ENCODE results near the gene ARMC9. TPM values are rescaled to one million over a fixed set of nuclear protein-coding genes. Genes with fewer than 3 reads are reported as not detected.

The ARMC9 gene, protein sequence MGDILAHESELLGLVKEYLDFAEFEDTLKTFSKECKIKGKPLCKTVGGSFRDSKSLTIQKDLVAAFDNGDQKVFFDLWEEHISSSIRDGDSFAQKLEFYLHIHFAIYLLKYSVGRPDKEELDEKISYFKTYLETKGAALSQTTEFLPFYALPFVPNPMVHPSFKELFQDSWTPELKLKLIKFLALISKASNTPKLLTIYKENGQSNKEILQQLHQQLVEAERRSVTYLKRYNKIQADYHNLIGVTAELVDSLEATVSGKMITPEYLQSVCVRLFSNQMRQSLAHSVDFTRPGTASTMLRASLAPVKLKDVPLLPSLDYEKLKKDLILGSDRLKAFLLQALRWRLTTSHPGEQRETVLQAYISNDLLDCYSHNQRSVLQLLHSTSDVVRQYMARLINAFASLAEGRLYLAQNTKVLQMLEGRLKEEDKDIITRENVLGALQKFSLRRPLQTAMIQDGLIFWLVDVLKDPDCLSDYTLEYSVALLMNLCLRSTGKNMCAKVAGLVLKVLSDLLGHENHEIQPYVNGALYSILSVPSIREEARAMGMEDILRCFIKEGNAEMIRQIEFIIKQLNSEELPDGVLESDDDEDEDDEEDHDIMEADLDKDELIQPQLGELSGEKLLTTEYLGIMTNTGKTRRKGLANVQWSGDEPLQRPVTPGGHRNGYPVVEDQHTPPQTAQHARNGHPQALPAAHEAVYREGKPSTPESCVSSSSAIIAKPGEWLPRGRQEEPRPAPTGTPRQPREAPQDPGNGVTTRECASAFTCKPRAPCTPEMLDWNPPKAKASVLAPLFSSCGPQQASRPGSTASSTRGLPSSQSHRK
- total RNA-seq, result 3.9 TPM
- long read RNA-seq, transcript ARMC9-201 (21 exons, 2,300 nt), result major isoform, 5 of 12 reads
- long read RNA-seq, partial matches to known transcripts, result 1 of 12 reads
- long read RNA-seq, other reads (novel, unspliced or antisense), result 6 of 12 reads

- intact Hi-C loops (cut with DNase I), result loop anchor here (5.0 kb wide), 1 partner anchor 141 kb away; the partner anchor contains the start of gene PSMD1
- peak; percentile 89 for DNase-seq (ENCODE audit: low spot score)
Observed at GRCh38 chr2:231198291-231199173, at the start of gene ARMC9. TSS of gene ARMC9 (plus strand) at chr2:231198631. CDS start at chr2:231206239, 7,608 bp downstream.

DNA sequence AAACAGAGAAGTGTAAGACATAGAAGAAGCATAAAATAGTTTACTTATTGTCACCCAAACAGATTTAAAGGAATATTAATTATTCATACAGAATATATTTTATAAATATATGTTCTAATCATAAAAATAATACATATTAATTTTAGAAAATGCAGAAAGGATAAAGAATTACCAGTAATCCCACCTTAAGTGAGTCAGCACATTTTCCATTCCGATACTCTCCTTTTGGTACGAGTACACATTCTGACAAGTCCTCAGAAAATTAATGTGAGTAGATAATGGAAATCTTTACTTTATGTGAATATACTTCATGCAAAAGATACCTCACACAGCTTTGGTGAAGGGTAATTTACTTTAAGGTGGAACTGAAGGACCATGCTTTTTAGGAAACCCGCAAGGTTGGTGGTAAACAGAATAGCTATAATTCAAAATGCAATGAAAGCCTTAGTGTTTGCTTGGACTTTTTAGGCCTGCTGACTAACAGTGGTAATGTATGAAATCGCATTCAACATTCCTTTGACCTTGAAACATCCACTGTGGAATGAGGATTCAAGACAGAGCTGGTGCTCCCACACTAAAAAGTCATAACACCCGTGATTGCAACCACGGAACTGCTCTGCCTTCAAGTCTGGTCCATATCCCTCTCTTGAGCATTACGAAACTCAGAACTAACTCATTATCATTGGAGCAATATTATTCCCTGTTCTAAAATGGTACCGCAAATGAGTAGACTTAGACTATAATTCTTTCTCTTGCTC lies 45.5 kb upstream of the ARMC9 start:
- intact Hi-C loops (cut with DNase I), result loop anchor here (5.0 kb wide), 1 partner anchor 36 kb away; no protein-coding TSS in a partner anchor
- DNase-seq (ENCODE audit: low spot score), result no peak

- intact Hi-C loops (cut with DNase I), result no loop called here
- DNase-seq (ENCODE audit: low spot score), result no peak
Observed at GRCh38 chr2:231159306-231159705, 39.1 kb upstream of the ARMC9 start.

DNA sequence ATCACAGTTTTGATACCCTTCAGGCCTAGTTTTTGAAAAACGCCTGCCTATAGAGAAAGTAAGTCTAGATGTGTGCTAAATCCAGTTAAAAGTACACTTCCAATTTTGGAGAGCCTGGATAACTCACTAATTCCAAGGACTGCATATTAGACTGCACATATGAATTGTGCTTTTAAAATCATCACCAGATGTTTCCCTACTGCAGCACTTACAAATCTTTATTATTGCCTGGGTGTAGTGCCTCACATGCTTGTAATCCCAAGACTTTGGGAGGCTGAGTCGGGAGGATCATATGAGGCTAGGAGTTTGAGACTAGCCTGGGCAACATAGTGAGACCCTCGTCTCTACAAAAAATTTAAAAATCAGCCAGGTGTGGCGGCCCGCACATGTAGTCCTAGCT lies 37.7 kb upstream of the ARMC9 start:
- DNase-seq (ENCODE audit: low spot score), result no peak

GRCh38 chr2:231161252-231161839 lies 37.1 kb upstream of the ARMC9 start:
- DNase-seq (ENCODE audit: low spot score), result no peak

More for the DNA sequence above, 37.7 kb upstream of the ARMC9 start:
- intact Hi-C loops (cut with DNase I), result no loop called here

DNA sequence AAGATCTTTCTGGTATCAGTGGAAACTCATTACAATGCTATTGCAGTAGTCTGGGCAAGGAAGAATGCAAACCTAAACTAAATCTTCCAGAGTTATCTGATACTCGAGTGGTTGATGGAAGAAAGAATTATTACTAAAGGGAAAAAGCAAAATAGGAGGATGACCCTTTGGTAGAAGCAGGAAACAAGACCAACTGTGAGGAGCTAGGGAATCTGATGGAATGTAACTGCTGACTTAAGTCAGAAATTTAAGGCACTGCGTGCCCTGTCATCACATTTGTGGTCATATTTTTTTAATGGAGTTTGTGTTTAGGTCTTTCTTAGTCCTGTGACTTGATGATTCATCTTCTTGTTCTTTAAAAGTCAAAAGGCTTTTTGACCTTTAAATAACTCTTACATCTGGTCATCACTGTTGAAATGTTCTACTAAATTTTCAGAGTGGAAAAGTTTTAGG lies 36.5 kb upstream of the ARMC9 start:
- intact Hi-C loops (cut with DNase I), result no loop called here
- no peak for DNase-seq (ENCODE audit: low spot score)

More at GRCh38 chr2:231161252-231161839, 37.1 kb upstream of the ARMC9 start:
- intact Hi-C loops (cut with DNase I), result no loop called here

DNA sequence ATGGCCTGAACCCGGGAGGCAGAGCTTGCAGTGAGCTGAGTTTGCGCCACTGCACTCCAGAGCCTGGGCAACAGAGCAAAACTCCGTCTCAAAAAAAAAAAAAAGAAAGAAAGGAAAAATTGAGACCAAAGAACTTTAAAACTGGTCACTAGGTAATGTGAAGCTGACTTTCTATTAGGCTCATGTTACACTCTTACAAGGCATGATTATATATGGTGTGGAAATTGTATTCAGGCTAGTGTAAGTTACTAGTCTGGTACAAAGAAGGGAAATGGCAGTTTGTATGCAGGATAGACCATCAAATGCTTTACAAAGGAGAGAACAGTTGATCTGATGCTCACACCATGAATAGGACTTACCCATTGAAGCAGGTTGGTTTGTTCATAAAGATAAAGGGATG lies 35.4 kb upstream of the ARMC9 start:
- no peak for DNase-seq (ENCODE audit: low spot score)
- intact Hi-C loops (cut with DNase I), result loop anchor here (1.0 kb wide), 1 partner anchor 14 kb away; no protein-coding TSS in a partner anchor

GRCh38 chr2:231163414-231164095 lies 34.9 kb upstream of the ARMC9 start:
- no peak for DNase-seq (ENCODE audit: low spot score)
- intact Hi-C loops (cut with DNase I), result loop anchor here (1.0 kb wide), 1 partner anchor 14 kb away; no protein-coding TSS in a partner anchor

DNA sequence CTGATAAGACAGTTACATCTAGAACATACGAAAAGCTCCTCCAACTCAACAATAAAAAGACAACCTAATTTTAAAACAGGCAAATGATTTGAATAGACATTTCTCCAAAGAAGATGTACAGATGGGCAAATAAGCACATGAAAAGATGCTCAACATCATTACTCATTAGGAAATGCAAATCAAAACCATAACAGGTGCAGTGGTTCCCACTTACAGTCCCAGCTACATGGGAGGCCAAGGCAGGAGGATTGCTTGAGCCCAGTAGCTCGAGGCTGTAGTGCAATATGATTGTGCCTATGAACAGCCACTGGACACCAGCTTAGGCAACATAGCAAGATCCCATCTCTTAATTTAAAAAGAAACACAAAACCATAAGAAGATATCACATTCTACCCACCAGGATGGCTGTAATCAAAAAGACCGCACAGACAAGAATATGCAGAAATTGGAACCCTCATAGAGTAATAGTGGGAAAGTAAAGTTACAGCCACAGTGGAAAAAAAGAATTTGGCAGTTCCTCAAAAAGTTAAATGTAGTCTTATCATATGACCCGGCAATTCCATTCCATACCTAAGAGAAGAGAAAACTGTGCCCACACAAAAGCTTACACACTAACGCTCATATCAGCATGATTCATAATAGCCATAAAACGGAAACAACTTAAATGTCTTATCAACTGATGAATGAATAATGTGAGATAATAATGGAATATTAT lies 30.5 kb upstream of the ARMC9 start:
- no peak for DNase-seq (ENCODE audit: low spot score)
- intact Hi-C loops (cut with DNase I), result no loop called here

GRCh38 chr2:231168460-231169139 lies 29.8 kb upstream of the ARMC9 start:
- DNase-seq (ENCODE audit: low spot score), result no peak
- intact Hi-C loops (cut with DNase I), result no loop called here

DNA sequence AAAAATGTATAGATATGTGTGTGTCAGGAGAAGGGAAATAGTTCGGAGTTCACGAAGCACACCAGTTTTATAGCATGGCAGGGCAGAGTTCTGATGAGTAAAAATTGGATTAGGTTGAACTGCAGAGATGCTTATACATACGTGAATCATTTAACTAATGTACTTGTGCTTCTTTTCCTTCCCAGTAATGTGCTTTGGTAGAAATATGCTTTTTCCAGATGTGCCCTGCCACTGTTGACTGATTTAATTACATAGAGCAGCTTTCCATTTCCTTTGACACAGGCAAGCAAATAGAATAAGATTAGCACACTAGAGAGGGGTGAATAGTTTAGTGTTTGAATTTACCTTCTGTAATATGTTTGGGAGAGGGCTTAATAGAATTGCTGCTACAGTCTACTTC lies 28.9 kb upstream of the ARMC9 start:
- intact Hi-C loops (cut with DNase I), result no loop called here
- DNase-seq (ENCODE audit: low spot score), result no peak

- intact Hi-C loops (cut with DNase I), result no loop called here
- DNase-seq (ENCODE audit: low spot score), result no peak
Observed at GRCh38 chr2:231170055-231170454, 28.4 kb upstream of the ARMC9 start.

DNA sequence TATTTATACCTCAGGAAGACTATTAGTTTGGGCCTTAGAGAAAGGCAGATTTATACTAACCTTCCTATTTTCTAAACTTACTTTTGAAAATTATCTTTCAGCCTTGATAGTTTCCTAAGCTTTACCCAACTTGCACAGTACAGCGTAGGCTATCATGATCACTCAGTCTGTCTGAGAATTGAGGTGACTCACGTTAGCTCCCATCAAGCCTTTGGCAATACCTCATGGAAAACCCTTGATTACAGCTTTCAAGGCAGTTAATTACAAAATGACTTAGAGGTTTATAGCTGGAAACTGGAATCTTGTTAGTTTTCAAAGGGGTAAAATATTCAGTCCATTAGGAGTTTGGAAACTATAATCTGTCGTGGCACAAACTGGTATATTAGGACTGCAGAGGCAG lies 26.4 kb upstream of the ARMC9 start:
- DNase-seq (ENCODE audit: low spot score), result no peak
- intact Hi-C loops (cut with DNase I), result no loop called here

GRCh38 chr2:231174211-231174651 lies 24.2 kb upstream of the ARMC9 start:
- no peak for DNase-seq (ENCODE audit: low spot score)
- intact Hi-C loops (cut with DNase I), result no loop called here

DNA sequence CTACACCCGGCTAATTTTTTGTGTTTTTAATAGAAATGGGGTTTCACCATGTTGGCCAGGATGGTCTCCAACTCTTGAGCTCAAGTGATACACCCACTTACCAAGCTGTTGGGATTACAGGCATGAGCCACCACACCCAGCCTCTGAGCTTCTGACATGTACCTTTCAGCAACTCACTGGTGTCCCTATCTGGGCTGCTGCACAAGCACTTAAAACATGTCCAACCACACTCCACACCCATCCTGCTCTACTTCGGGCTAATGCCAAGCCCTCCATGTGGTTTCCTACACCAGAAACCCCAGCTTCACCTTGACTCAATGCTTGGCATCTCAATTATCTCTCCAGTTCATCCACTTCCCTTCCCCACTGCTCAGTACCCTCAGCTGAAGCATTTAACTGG lies 22.4 kb upstream of the ARMC9 start:
- no peak for DNase-seq (ENCODE audit: low spot score)
- intact Hi-C loops (cut with DNase I), result no loop called here

All from cardiac septum (tissue), 1 donor.